Peyer's patch (tissue), 4 donors: ENCODE measurements around the gene MICAL3.

ENCODE experiments used
- CTCF ChIP-seq, 6 experiments: fragments of 450-650 bp in 4 of 6; fragments of 200-600 bp in 2 of 6; sonication (generic) in 1 of 6; IDR thresholded peaks; one replicate each; pipeline ENCODE4 v1.5.1; 2017 to 2019; ENCODE audit warnings: antibody characterized with exemption in 6 of 6, mild to moderate bottlenecking in 3 of 6, moderate library complexity in 1 of 6
- POLR2A ChIP-seq, 2 donors: fragments of 450-650 bp; IDR thresholded peaks; one replicate each; pipeline ENCODE4 v1.5.1; 2017; ENCODE audit warnings: antibody characterized with exemption in 2 of 2, mild to moderate bottlenecking in 2 of 2, moderate library complexity in 2 of 2

GRCh38 chr22:17910561-17911311 lies 113.6 kb downstream of the MICAL3 start:
- TF ChIP-seq CTCF (IDR thresholded peaks at IDR 0.05) = peak in 2 of 6 experiments; percentile 12
- no peak for TF ChIP-seq POLR2A (IDR thresholded peaks at IDR 0.05)
